ENCODE data around the gene DLK2. TPM values are rescaled to one million over a fixed set of nuclear protein-coding genes. Genes with fewer than 3 reads are reported as not detected.

DLK2 gene
- total RNA-seq, 1 experiment from 2014 or later: 0.81 TPM

GRCh38 chr6:43432009-43432945 lies 23.1 kb downstream of the DLK2 start:
- ATAC-seq (no peak), DNase-seq (ENCODE audit: low spot score) (no peak)
- H3K36me3 Mint-ChIP-seq: no peaks in the 10 kb centered on the region
- ChIA-PET CTCF (interaction anchor here (1.3 kb wide), 1 partner anchor 74 kb away, joined by 3 read pairs; no protein-coding TSS in a partner anchor), POLR2A (no interaction called here)
- no peaks in the 10 kb centered on the region for H3K27me3 Mint-ChIP-seq (ENCODE audit: low read depth)
- H3K4me1 Mint-ChIP-seq: peaks cover 11% of the 10 kb centered on the region
- TF ChIP-seq NR3C1 (CRISPR knock-in tag; conservative IDR thresholded peaks at IDR 0.05; ENCODE audit: low read depth): no peak
- no peak overlapping the region for H3K4me3 Mint-ChIP-seq
- no peak overlapping the region for H3K27ac Mint-ChIP-seq
- H3K9me3 Mint-ChIP-seq: no peaks in the 10 kb centered on the region

- Mint-ChIP-seq H3K27ac (peak overlapping the region; percentile 52), H3K9me3 (peaks cover 3% of the 10 kb centered on the region), H3K36me3 (peaks cover 8% of the 10 kb centered on the region), H3K4me3 (peak overlapping the region; percentile 90), H3K27me3 (ENCODE audit: low read depth) (peaks cover 3% of the 10 kb centered on the region; the same call in 1 of the 2 replicates), H3K4me1 (peaks cover 15% of the 10 kb centered on the region)
- ChIA-PET CTCF (no interaction called here), POLR2A (no interaction called here)
- ATAC-seq (no peak), DNase-seq (ENCODE audit: low spot score) (no peak)
- TF ChIP-seq IRF1 (CRISPR knock-in tag; IDR thresholded peaks at IDR 0.05): no peak
- TF ChIP-seq CBFB (CRISPR knock-in tag; IDR thresholded peaks at IDR 0.05; ENCODE audit: low read depth): no peak
- no peak for TF ChIP-seq PRRX2 (CRISPR knock-in tag; IDR thresholded peaks at IDR 0.05)
- TF ChIP-seq ZNF512 (CRISPR knock-in tag; IDR thresholded peaks at IDR 0.05; ENCODE audit: borderline replicate concordance): no peak
- no peak for TF ChIP-seq CDX4 (CRISPR knock-in tag; IDR thresholded peaks at IDR 0.05; ENCODE audit: borderline replicate concordance)
- no peak for TF ChIP-seq ZNF219 (CRISPR knock-in tag; IDR thresholded peaks at IDR 0.05; ENCODE audit: borderline replicate concordance)
- TF ChIP-seq ZNF263 (CRISPR knock-in tag; IDR thresholded peaks at IDR 0.05; ENCODE audit: low read depth): no peak
Measured at GRCh38 chr6:43428874-43429273, 26.5 kb downstream of the DLK2 start.

GRCh38 chr6:43428112-43428570 lies 27.2 kb downstream of the DLK2 start:
- TF ChIP-seq ATF1 (CRISPR knock-in tag; IDR thresholded peaks at IDR 0.05): 0 out of 2 replicates have a peak, but pooled peaks have one; percentile 44
- no peak for TF ChIP-seq ZNF671 (CRISPR knock-in tag; IDR thresholded peaks at IDR 0.05)
- no peak for TF ChIP-seq ZNF121 (CRISPR knock-in tag; IDR thresholded peaks at IDR 0.05)
- peaks cover 3% of the 10 kb centered on the region for H3K9me3 Mint-ChIP-seq
- peak overlapping the region; percentile 90 for H3K4me3 Mint-ChIP-seq
- CTCF ChIA-PET: interaction anchor here (1.1 to 1.3 kb wide), 2 partner anchors 72 to 79 kb away, joined by 3 read pairs; no protein-coding TSS in a partner anchor
- peaks cover 15% of the 10 kb centered on the region for H3K4me1 Mint-ChIP-seq
- H3K36me3 Mint-ChIP-seq: peaks cover 8% of the 10 kb centered on the region
- ATAC-seq: peak; percentile 2; the same call in 1 of the 2 replicates
- POLR2A ChIA-PET: interaction anchor here (0.6 kb wide), 1 partner anchor 94 kb away, joined by 3 read pairs; no protein-coding TSS in a partner anchor
- peaks cover 5% of the 10 kb centered on the region for H3K27me3 Mint-ChIP-seq (ENCODE audit: low read depth)
- peak overlapping the region; percentile 20 for H3K27ac Mint-ChIP-seq
- DNase-seq (ENCODE audit: low spot score): no peak

GRCh38 chr6:43427406-43428111 lies 27.8 kb downstream of the DLK2 start, which contains the start of gene ABCC10:
TSS of gene ABCC10 (plus strand) at chr6:43427541. CDS start at chr6:43427979, 438 bp downstream.
- ChIA-PET CTCF (interaction anchor here (0.6 to 1.3 kb wide), 10 partner anchors 13 to 198 kb away, joined by 3 to 6 read pairs (median 3); partner anchors contain the start of genes DLK2 and DNPH1), POLR2A (interaction anchor here (0.6 kb wide), 1 partner anchor 95 kb away, joined by 3 read pairs; no protein-coding TSS in a partner anchor)
- Mint-ChIP-seq H3K27me3 (ENCODE audit: low read depth) (peaks cover 11% of the 10 kb centered on the region), H3K9me3 (peaks cover 3% of the 10 kb centered on the region), H3K27ac (peak within 1 kb of the TSS; percentile 96), H3K4me1 (peaks cover 15% of the 10 kb centered on the region), H3K4me3 (peak within 1 kb of the TSS; percentile 90), H3K36me3 (peaks cover 8% of the 10 kb centered on the region)
- ATAC-seq (peak; percentile 98), DNase-seq (ENCODE audit: low spot score) (peak; percentile 95)
- TF ChIP-seq TEAD1 (CRISPR knock-in tag; IDR thresholded peaks at IDR 0.05): no peak
- no peak for TF ChIP-seq E2F1 (CRISPR knock-in tag; IDR thresholded peaks at IDR 0.05)
- peak; percentile 53; the same call in 1 of the 2 replicates for TF ChIP-seq MAX (CRISPR knock-in tag; IDR thresholded peaks at IDR 0.05)
- 0 out of 2 replicates have a peak, but pooled peaks have one; percentile 22 for TF ChIP-seq ZNF263 (CRISPR knock-in tag; IDR thresholded peaks at IDR 0.05; ENCODE audit: low read depth)
- TF ChIP-seq ZNF219 (CRISPR knock-in tag; IDR thresholded peaks at IDR 0.05; ENCODE audit: borderline replicate concordance): no peak
- no peak for TF ChIP-seq JUN (CRISPR knock-in tag; IDR thresholded peaks at IDR 0.05)
- TF ChIP-seq PRRX2 (CRISPR knock-in tag; IDR thresholded peaks at IDR 0.05): no peak
- TF ChIP-seq SP1 (CRISPR knock-in tag; conservative IDR thresholded peaks at IDR 0.05): peak; percentile 78
- TF ChIP-seq MYBL2 (CRISPR knock-in tag; IDR thresholded peaks at IDR 0.05): no peak
- peak; percentile 56; the same call in 1 of the 2 replicates for TF ChIP-seq FOXP1 (CRISPR knock-in tag; IDR thresholded peaks at IDR 0.05; ENCODE audit: borderline replicate concordance)
- TF ChIP-seq GABPB1 (CRISPR knock-in tag; IDR thresholded peaks at IDR 0.05): no peak
- TF ChIP-seq NFATC4 (CRISPR knock-in tag; IDR thresholded peaks at IDR 0.05): no peak
- peak; percentile 28; the same call in 1 of the 2 replicates for TF ChIP-seq FOXK1 (CRISPR knock-in tag; IDR thresholded peaks at IDR 0.05)
- peak; percentile 6; the same call in 1 of the 2 replicates for TF ChIP-seq ZBTB21 (CRISPR knock-in tag; IDR thresholded peaks at IDR 0.05; ENCODE audit: borderline replicate concordance)

All from WTC11 (cell line).